HFF-Myc (cell line): ENCODE results near the gene DYNLT1.
"Not testable (repeated sequence)": the region's sequence is repeated elsewhere in the genome, so short reads cannot be mapped to it uniquely, and the experiment has no call there.

Experiments used
- DNase-seq: peaks from one replicate; pipeline ENCODE4 v3.0.0-alpha.2; 2011; ENCODE audit warnings: low read depth; ENCODE audit errors: extremely low read depth
- H3K4me3 ChIP-seq: replicated peaks from 2 replicates; pipeline ENCODE4 v1.5.1; 2011; ENCODE audit warnings: low read depth, mild to moderate bottlenecking, control low read depth, low read length
- TF ChIP-seq, protein P1 (sequence below): IDR thresholded peaks from 2 replicates; pipeline ENCODE4 v1.5.1; 2012; ENCODE audit warnings: mild to moderate bottlenecking, low read depth, low read length, control low read depth; ENCODE audit errors: missing control alignments

DYNLT1 gene

DNA sequence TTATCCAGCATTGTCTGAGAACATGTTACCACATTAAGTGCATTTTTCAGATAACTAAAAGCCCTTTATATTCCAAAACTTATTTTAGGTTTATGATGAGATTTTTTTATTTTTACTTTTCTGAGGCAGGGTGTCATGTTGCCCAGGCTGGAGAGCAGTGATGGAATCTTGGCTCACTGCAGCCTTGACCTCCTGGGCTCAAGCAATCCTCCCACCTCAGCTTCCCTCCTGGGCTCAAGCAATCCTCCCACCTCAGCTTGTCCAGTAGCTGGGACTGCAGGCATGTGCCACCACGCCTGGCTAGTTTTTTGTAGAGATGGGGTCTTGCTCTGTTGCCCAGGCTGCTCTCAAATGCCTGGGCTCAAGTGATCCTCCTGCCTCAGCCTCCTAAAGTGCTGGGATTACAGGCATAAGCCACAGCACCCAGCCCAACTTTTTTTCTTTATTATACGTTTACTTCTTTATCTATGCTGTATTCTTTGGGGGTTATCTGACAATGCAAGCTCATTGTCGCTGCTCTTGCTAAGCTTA, 6.2 kb downstream of the DYNLT1 start:
- TF ChIP-seq, protein P1, sequence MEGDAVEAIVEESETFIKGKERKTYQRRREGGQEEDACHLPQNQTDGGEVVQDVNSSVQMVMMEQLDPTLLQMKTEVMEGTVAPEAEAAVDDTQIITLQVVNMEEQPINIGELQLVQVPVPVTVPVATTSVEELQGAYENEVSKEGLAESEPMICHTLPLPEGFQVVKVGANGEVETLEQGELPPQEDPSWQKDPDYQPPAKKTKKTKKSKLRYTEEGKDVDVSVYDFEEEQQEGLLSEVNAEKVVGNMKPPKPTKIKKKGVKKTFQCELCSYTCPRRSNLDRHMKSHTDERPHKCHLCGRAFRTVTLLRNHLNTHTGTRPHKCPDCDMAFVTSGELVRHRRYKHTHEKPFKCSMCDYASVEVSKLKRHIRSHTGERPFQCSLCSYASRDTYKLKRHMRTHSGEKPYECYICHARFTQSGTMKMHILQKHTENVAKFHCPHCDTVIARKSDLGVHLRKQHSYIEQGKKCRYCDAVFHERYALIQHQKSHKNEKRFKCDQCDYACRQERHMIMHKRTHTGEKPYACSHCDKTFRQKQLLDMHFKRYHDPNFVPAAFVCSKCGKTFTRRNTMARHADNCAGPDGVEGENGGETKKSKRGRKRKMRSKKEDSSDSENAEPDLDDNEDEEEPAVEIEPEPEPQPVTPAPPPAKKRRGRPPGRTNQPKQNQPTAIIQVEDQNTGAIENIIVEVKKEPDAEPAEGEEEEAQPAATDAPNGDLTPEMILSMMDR: no peak
- no peak for DNase-seq
- H3K4me3 ChIP-seq: no peak overlapping the region

- DNase-seq: no peak
- TF ChIP-seq, protein P1: no peak
These were observed 7.8 kb downstream of the DYNLT1 start for GRCh38 chr6:158636778-158637177.

GRCh38 chr6:158635427-158636073, 9.0 kb downstream of the DYNLT1 start:
- TF ChIP-seq, protein P1: no peak
- H3K4me3 ChIP-seq: no peak overlapping the region
- no peak for DNase-seq

More at GRCh38 chr6:158636778-158637177, 7.8 kb downstream of the DYNLT1 start:
- H3K4me3 ChIP-seq: no peak overlapping the region

DNA sequence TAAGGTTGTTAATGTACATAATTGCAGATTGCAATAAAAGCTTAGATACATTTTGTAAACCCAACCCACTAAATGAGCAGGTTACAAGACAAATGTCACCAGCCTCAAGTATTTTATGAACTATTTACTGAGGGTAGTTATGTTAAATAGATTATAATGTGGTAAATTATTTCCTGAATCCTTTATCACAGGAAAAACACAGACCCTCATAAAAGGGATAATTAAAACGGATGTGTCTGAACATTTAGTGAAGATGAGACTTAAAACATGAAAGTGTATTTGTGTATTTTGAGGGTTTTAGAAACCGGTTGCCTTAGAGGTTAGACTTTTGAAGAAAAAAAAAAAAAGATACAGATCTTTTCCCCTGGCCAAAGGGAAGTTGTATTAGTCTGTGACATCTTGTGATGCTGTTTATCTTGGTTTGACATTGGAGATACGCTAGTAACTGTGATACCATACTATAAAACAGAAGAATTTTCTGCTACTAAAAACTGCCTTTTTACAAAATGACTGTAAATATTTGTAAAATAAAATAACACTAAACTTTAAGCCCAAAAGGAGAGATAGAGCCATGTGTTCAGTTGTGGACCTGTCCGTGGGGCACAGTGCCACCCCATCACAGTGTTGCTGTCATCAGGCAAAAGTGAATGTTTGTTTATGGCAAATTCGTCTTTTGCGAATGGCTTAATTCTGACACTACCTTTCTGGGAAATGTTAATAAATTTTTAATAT, 9.7 kb downstream of the DYNLT1 start:
- TF ChIP-seq, protein P1: no peak
- no peak for DNase-seq
- H3K4me3 ChIP-seq: no peak overlapping the region

GRCh38 chr6:158633127-158633526, 11.4 kb downstream of the DYNLT1 start:
- DNase-seq: no peak
- TF ChIP-seq, protein P1: no peak
- H3K4me3 ChIP-seq: no peak overlapping the region

- not testable (repeated sequence) for H3K4me3 ChIP-seq, DNase-seq
These were observed 11.9 kb downstream of the DYNLT1 start for GRCh38 chr6:158632538-158633119.
